CD14-positive monocyte (primary cell): ENCODE results near the gene LSM11. TPM values are rescaled to one million over a fixed set of nuclear protein-coding genes. Genes with fewer than 3 reads are reported as not detected.

Experiments used
- DNase-seq, 3 donors: peaks; one replicate each; pipeline ENCODE4 v3.0.0-alpha.2; 2011 to 2022
- H2AFZ ChIP-seq: 2 replicates; pipeline ENCODE4 v1.6.0; 2012; ENCODE audit warnings: mild to moderate bottlenecking, low read depth, low read length, inconsistent platforms; ENCODE audit not compliant: insufficient read depth, poor library complexity, severe bottlenecking
- H3K27ac ChIP-seq, 2 donors: 1 replicate in 1 of 2; 2 replicates in 1 of 2; pipeline ENCODE4 v1.5.1; 2012 to 2013; ENCODE audit warnings: low read length in 2 of 2, control low read depth in 1 of 2, inconsistent platforms in 1 of 2, low read depth in 1 of 2, mild to moderate bottlenecking in 1 of 2
- H3K27me3 ChIP-seq, 2 donors: one replicate each; pipeline versions ENCODE4 v1.6.0 to v1.6.1; 2011 to 2013; ENCODE audit warnings: low read length in 2 of 2; ENCODE audit not compliant: control insufficient read depth in 2 of 2, insufficient read depth in 2 of 2
- H3K36me3 ChIP-seq, 2 donors: replicated peaks in 1 of 2; 1 replicate in 1 of 2; 2 replicates in 1 of 2; pipeline versions ENCODE4 v1.5.1 to v1.6.1; 2012 to 2013; ENCODE audit warnings: low read length in 2 of 2, control low read depth in 1 of 2, inconsistent platforms in 1 of 2, mild to moderate bottlenecking in 1 of 2; ENCODE audit not compliant: insufficient read depth in 2 of 2, control insufficient read depth in 1 of 2
- H3K4me1 ChIP-seq, 2 donors: 1 replicate in 1 of 2; 2 replicates in 1 of 2; pipeline versions ENCODE4 v1.5.1 to v1.6.1; 2012 to 2013; ENCODE audit warnings: low read length in 2 of 2, control low read depth in 1 of 2, inconsistent platforms in 1 of 2, mild to moderate bottlenecking in 1 of 2, moderate library complexity in 1 of 2; ENCODE audit not compliant: insufficient read depth in 2 of 2, control insufficient read depth in 1 of 2
- H3K4me2 ChIP-seq: replicated peaks from 2 replicates; pipeline ENCODE3; 2012; ENCODE audit warnings: low read length, moderate library complexity, mild to moderate bottlenecking; ENCODE audit not compliant: poor library complexity, severe bottlenecking; ENCODE audit errors: extremely low read depth
- H3K4me3 ChIP-seq, 3 experiments: fragments of 200-600 bp in 1 of 3; sonication (generic) in 1 of 3; replicated peaks in 1 of 3; 1 replicate in 2 of 3; 2 replicates in 1 of 3; pipeline ENCODE4 v1.5.1; 2011 to 2013; ENCODE audit warnings: low read length in 3 of 3, mild to moderate bottlenecking in 3 of 3, control low read depth in 2 of 3, low read depth in 2 of 3, inconsistent platforms in 1 of 3, moderate library complexity in 1 of 3
- H3K79me2 ChIP-seq: 2 replicates; pipeline ENCODE4 v1.6.0; 2012; ENCODE audit warnings: mild to moderate bottlenecking, control low read depth, inconsistent platforms, low read length, moderate library complexity; ENCODE audit not compliant: insufficient read depth
- H3K9ac ChIP-seq: 2 replicates; pipeline ENCODE4 v1.6.0; 2017; ENCODE audit warnings: low read length, mild to moderate bottlenecking; ENCODE audit not compliant: insufficient read depth, poor library complexity, severe bottlenecking
- H3K9me3 ChIP-seq, 2 donors: replicated peaks in 1 of 2; 1 replicate in 1 of 2; 2 replicates in 1 of 2; pipeline versions ENCODE4 v1.5.1 to v1.6.1; 2012 to 2013; ENCODE audit warnings: low read length in 2 of 2, control low read depth in 1 of 2; ENCODE audit not compliant: control insufficient read depth in 1 of 2, insufficient read depth in 1 of 2
- H4K20me1 ChIP-seq: 2 replicates; pipeline ENCODE4 v1.6.0; 2012; ENCODE audit warnings: mild to moderate bottlenecking, low read length, control low read depth, moderate library complexity; ENCODE audit not compliant: insufficient read depth
- H3K27ac Mint-ChIP-seq, 7 donors: one replicate each; pipeline ENCODE4 v1.8.0; 2020; ENCODE audit warnings: mild to moderate bottlenecking in 7 of 7, mixed read lengths in 7 of 7, moderate library complexity in 6 of 7, inconsistent platforms in 2 of 7
- H3K27me3 Mint-ChIP-seq, 3 donors: one replicate each; pipeline ENCODE4 v1.8.0; 2021 to 2022; ENCODE audit warnings: low read depth in 3 of 3, mild to moderate bottlenecking in 3 of 3, mixed read lengths in 3 of 3, moderate library complexity in 3 of 3, inconsistent platforms in 1 of 3
- H3K36me3 Mint-ChIP-seq, 2 donors: one replicate each; pipeline ENCODE4 v1.8.0; 2020; ENCODE audit warnings: mixed read lengths in 2 of 2, inconsistent platforms in 1 of 2, mild to moderate bottlenecking in 1 of 2
- H3K4me1 Mint-ChIP-seq: one replicate; pipeline ENCODE4 v1.8.0; 2020; ENCODE audit warnings: mild to moderate bottlenecking, mixed read lengths
- H3K4me3 Mint-ChIP-seq, 2 donors: one replicate each; pipeline ENCODE4 v1.8.0; 2020; ENCODE audit warnings: mild to moderate bottlenecking in 2 of 2, mixed read lengths in 2 of 2, moderate library complexity in 1 of 2
- H3K9me3 Mint-ChIP-seq, 7 donors: one replicate each; pipeline ENCODE4 v1.8.0; 2020 to 2022; ENCODE audit warnings: mixed read lengths in 7 of 7, mild to moderate bottlenecking in 6 of 7, moderate library complexity in 6 of 7, inconsistent platforms in 2 of 7
- CTCF ChIP-seq: fragments of 200-600 bp; IDR thresholded peaks from one replicate; pipeline ENCODE4 v1.8.0; 2022; ENCODE audit warnings: antibody characterized with exemption, mild to moderate bottlenecking
- WGBS: methylation state at CpG from one replicate; pipeline ENCODE4 v1.1.5; 2013; ENCODE audit warnings: missing lambda C conversion rate; ENCODE audit not compliant: insufficient coverage; 5-methylcytosine and 5-hydroxymethylcytosine counted together
- intact Hi-C, 2 donors: fragments of 100-400 bp; cut with micrococcal nuclease; formaldehyde crosslinking; loops; one replicate each; pipeline versions ENCODE4 v1.15.0 to v1.15.1; 2023
- polyA plus RNA-seq, 3 donors: library from polyadenylated mRNA; depleted of rRNA in 1 of 3; unstranded in 2 of 3; stranded (reverse) in 1 of 3; fragments of 300-500 nt in 2 of 3; fragments of >200 nt in 1 of 3; fragmentation: Illumina TruSeq in 2 of 3; gene quantifications; 1 replicate in 2 of 3; 2 replicates in 1 of 3; pipeline ENCODE4 v1.2.3, GENCODE V29; 2012 to 2021

The LSM11 gene
- polyA plus RNA-seq, 3 donors, result 0.28 to 1.3 (median 0.41) TPM

- H3K27me3 Mint-ChIP-seq, result peaks cover 0 to 1% (median 0%) of the 10 kb centered on the region in 3 donors
- no peaks in the 10 kb centered on the region for H3K79me2 ChIP-seq
- peaks cover 0 to 3% of the 10 kb centered on the region in 2 donors for H3K36me3 ChIP-seq
- no peak for DNase-seq
- no peaks in the 10 kb centered on the region for H3K36me3 Mint-ChIP-seq
- TF ChIP-seq CTCF, result no peak
- H3K4me1 Mint-ChIP-seq, result no peaks in the 10 kb centered on the region
- no peaks in the 10 kb centered on the region for H3K9me3 Mint-ChIP-seq
- no CpG with 5 or more reads among the region's 8 CpGs for WGBS
- no peak overlapping the region for H3K4me3 ChIP-seq
- H3K9ac ChIP-seq, result no peak overlapping the region
- H3K4me3 Mint-ChIP-seq, result no peak overlapping the region
- no peak overlapping the region for H2AFZ ChIP-seq
- H3K9me3 ChIP-seq, result no peaks in the 10 kb centered on the region
- intact Hi-C loops, result no loop called here
- H3K4me2 ChIP-seq, result no peak overlapping the region
- H3K27ac ChIP-seq, result no peak overlapping the region
- H3K4me1 ChIP-seq, result no peaks in the 10 kb centered on the region
- no peaks in the 10 kb centered on the region for H3K27me3 ChIP-seq
- H4K20me1 ChIP-seq, result no peaks in the 10 kb centered on the region
- H3K27ac Mint-ChIP-seq, result no peak overlapping the region
These were observed 34.8 kb downstream of the LSM11 start for GRCh38 chr5:157778121-157778805.

GRCh38 chr5:157779221-157779620, 35.7 kb downstream of the LSM11 start:
- Histone ChIP-seq H3K79me2 (no peaks in the 10 kb centered on the region), H3K4me2 (no peak overlapping the region), H3K36me3 (peaks cover under 1 to 12% of the 10 kb centered on the region in 2 donors), H3K27me3 (no peaks in the 10 kb centered on the region), H3K4me1 (no peaks in the 10 kb centered on the region), H3K27ac (no peak overlapping the region), H4K20me1 (no peaks in the 10 kb centered on the region), H3K9ac (no peak overlapping the region), H2AFZ (no peak overlapping the region), H3K9me3 (no peaks in the 10 kb centered on the region), H3K4me3 (no peak overlapping the region)
- no peaks in the 10 kb centered on the region for H3K27me3 Mint-ChIP-seq
- no peak overlapping the region for H3K4me3 Mint-ChIP-seq
- no peak overlapping the region for H3K27ac Mint-ChIP-seq
- H3K4me1 Mint-ChIP-seq, result no peaks in the 10 kb centered on the region
- H3K36me3 Mint-ChIP-seq, result peaks cover 3 to 4% of the 10 kb centered on the region in 2 donors
- DNase-seq, result no peak
- 80% methylated on average over 2 of the region's 6 CpGs for WGBS
- H3K9me3 Mint-ChIP-seq, result no peaks in the 10 kb centered on the region
- intact Hi-C loops, result no loop called here
- TF ChIP-seq CTCF, result no peak
